ENCODE results near the gene RCBTB1. TPM values are rescaled to one million over a fixed set of nuclear protein-coding genes. Genes with fewer than 3 reads are reported as not detected.

RCBTB1 gene
- total RNA-seq, 1 experiment from 2014 or later, result 16.8 TPM

- Mint-ChIP-seq H3K36me3 (ENCODE audit: insufficient read depth, unreplicated experiment) (no peaks in the 10 kb centered on the region), H3K27me3 (ENCODE audit: insufficient read depth, unreplicated experiment) (no peaks in the 10 kb centered on the region), H3K27ac (ENCODE audit: low read depth, unreplicated experiment) (no peak overlapping the region), H3K4me3 (ENCODE audit: unreplicated experiment) (no peak overlapping the region), H3K9me3 (ENCODE audit: unreplicated experiment) (no peaks in the 10 kb centered on the region), H3K4me1 (ENCODE audit: insufficient read depth, unreplicated experiment) (no peaks in the 10 kb centered on the region)
- CTCF ChIA-PET, result interaction anchor here (0.7 kb wide), 1 partner anchor 15 kb away, joined by 3 read pairs; no protein-coding TSS in a partner anchor
- POLR2A ChIA-PET, result no interaction called here
- peak; percentile 9 for DNase-seq (ENCODE audit: unreplicated experiment)
- TF ChIP-seq CTCF (IDR thresholded peaks at IDR 0.05; ENCODE audit: unreplicated experiment), result no peak
- intact Hi-C loops (cut with micrococcal nuclease), result no loop called here
- BruUV-seq (replicated peaks), result no TSS peak
Measured at GRCh38 chr13:49625392-49626079, 40.2 kb upstream of the RCBTB1 start.

- POLR2A ChIA-PET, result no interaction called here
- TF ChIP-seq CTCF (IDR thresholded peaks at IDR 0.05; ENCODE audit: unreplicated experiment), result no peak
- DNase-seq (ENCODE audit: unreplicated experiment), result no peak
- Mint-ChIP-seq H3K36me3 (ENCODE audit: insufficient read depth, unreplicated experiment) (no peaks in the 10 kb centered on the region), H3K27me3 (ENCODE audit: insufficient read depth, unreplicated experiment) (no peaks in the 10 kb centered on the region), H3K9me3 (ENCODE audit: unreplicated experiment) (no peaks in the 10 kb centered on the region), H3K4me3 (ENCODE audit: unreplicated experiment) (no peak overlapping the region), H3K27ac (ENCODE audit: low read depth, unreplicated experiment) (no peak overlapping the region), H3K4me1 (ENCODE audit: insufficient read depth, unreplicated experiment) (no peaks in the 10 kb centered on the region)
- no TSS peak for BruUV-seq (replicated peaks)
- CTCF ChIA-PET, result no interaction called here
- intact Hi-C loops (cut with micrococcal nuclease), result no loop called here
Measured at GRCh38 chr13:49624229-49624628, 38.9 kb upstream of the RCBTB1 start.

- no peaks in the 10 kb centered on the region for H3K27me3 Mint-ChIP-seq (ENCODE audit: insufficient read depth, unreplicated experiment)
- intact Hi-C loops (cut with micrococcal nuclease), result no loop called here
- TF ChIP-seq CTCF (IDR thresholded peaks at IDR 0.05; ENCODE audit: unreplicated experiment), result no peak
- no peaks in the 10 kb centered on the region for H3K9me3 Mint-ChIP-seq (ENCODE audit: unreplicated experiment)
- no TSS peak for BruUV-seq (replicated peaks)
- CTCF ChIA-PET, result no interaction called here
- POLR2A ChIA-PET, result no interaction called here
- DNase-seq (ENCODE audit: unreplicated experiment), result no peak
- H3K4me3 Mint-ChIP-seq (ENCODE audit: unreplicated experiment), result no peak overlapping the region
- H3K4me1 Mint-ChIP-seq (ENCODE audit: insufficient read depth, unreplicated experiment), result no peaks in the 10 kb centered on the region
- no peaks in the 10 kb centered on the region for H3K36me3 Mint-ChIP-seq (ENCODE audit: insufficient read depth, unreplicated experiment)
- no peak overlapping the region for H3K27ac Mint-ChIP-seq (ENCODE audit: low read depth, unreplicated experiment)
Measured at GRCh38 chr13:49622174-49622946, 37.0 kb upstream of the RCBTB1 start.

GRCh38 chr13:49620170-49620621 lies 34.8 kb upstream of the RCBTB1 start:
- DNase-seq (ENCODE audit: unreplicated experiment), result peak; percentile 6
- intact Hi-C loops (cut with micrococcal nuclease), result no loop called here
- Mint-ChIP-seq H3K4me3 (ENCODE audit: unreplicated experiment) (peak overlapping the region; percentile 62), H3K27me3 (ENCODE audit: insufficient read depth, unreplicated experiment) (no peaks in the 10 kb centered on the region), H3K27ac (ENCODE audit: low read depth, unreplicated experiment) (no peak overlapping the region), H3K4me1 (ENCODE audit: insufficient read depth, unreplicated experiment) (no peaks in the 10 kb centered on the region), H3K9me3 (ENCODE audit: unreplicated experiment) (no peaks in the 10 kb centered on the region), H3K36me3 (ENCODE audit: insufficient read depth, unreplicated experiment) (no peaks in the 10 kb centered on the region)
- no peak for TF ChIP-seq CTCF (IDR thresholded peaks at IDR 0.05; ENCODE audit: unreplicated experiment)
- BruUV-seq (replicated peaks), result no TSS peak
- ChIA-PET POLR2A (interaction anchor here (1.1 to 1.2 kb wide), 2 partner anchors 10 to 34 kb away, joined by 3 read pairs; no protein-coding TSS in a partner anchor), CTCF (interaction anchor here (0.6 to 0.8 kb wide), 2 partner anchors 204 to 208 kb away, joined by 3 read pairs; no protein-coding TSS in a partner anchor)
